ENCODE measurements around the gene PRDM16.

Gene PRDM16

DNA sequence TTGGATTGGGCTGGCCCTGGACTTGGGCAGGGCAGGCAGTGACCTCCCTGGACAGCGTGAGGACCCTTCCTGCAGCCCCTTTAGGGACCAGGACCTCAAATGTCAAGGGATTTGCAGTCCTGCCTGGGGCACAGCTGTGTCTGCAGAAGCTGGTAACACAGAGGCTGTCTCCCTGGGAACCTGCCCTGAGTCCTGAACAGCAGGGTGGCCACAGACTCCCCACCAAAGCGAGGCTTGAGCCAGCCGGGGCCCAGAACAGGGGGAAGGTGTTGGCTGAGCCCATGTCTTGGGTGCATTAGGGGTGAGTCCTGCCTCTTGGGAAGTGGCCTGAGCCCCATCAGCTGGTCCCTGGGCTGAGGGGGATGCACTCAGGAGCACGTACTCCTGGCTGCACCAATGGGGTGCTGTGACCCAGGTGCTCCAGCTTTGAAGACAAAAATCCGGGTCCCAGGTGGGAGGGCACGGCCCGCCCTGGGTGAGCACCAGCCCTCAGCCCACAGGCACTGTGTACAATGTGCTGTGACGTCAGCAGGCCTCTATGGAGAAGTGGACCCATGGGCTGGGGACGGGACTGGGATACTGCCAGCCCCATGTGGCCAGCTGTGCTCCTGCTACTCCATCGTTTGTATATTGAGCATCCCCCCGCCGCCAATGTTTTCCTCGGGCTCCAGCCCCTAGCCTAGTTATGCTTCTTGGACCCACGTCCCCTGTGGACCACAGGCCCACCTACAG lies 313.5 kb downstream of the PRDM16 start:
- Histone ChIP-seq H2BK5ac (ENCODE audit: low read length) (peak overlapping the region; percentile 24), H4K8ac (ENCODE audit: low read depth, low read length) (peak overlapping the region; percentile 43), H3K9me3 (replicated peaks in 1 of 2; ENCODE audit: control insufficient read depth in 2 of 2, insufficient read depth in 1 of 2, low read depth in 1 of 2, low read length in 2 of 2) (no peaks in the 10 kb centered on the region), H3K79me1 (ENCODE audit: low read depth, low read length) (peaks cover 2% of the 10 kb centered on the region), H3K4me2 (ENCODE audit: insufficient read depth, low read length, poor library complexity, severe bottlenecking) (no peak overlapping the region), H3K14ac (ENCODE audit: low read length) (no peak overlapping the region), H3K36me3 (replicated peaks in 1 of 2; ENCODE audit: control insufficient read depth in 2 of 2, insufficient read depth in 2 of 2, low read length in 2 of 2) (no peaks in the 10 kb centered on the region), H3K4ac (ENCODE audit: low read length) (no peak overlapping the region), H3K9ac (ENCODE audit: low read depth, low read length, poor library complexity) (peak overlapping the region; percentile 44), H2AK5ac (ENCODE audit: low read depth, low read length) (peak overlapping the region; percentile 92), H3K4me1 (ENCODE audit: control insufficient read depth in 2 of 2, insufficient read depth in 1 of 2, low read depth in 1 of 2, low read length in 2 of 2) (peaks cover 0 to 5% of the 10 kb centered on the region in 2 donors), H3K27ac (replicated peaks; ENCODE audit: low read length) (no peak overlapping the region), H2BK120ac (ENCODE audit: low read depth, low read length) (no peak overlapping the region), H3K4me3 (ENCODE audit: low read length in 2 of 2) (no peak overlapping the region), H2BK12ac (ENCODE audit: low read length) (no peak overlapping the region), H2AFZ (ENCODE audit: low read length) (no peak overlapping the region), H3K27me3 (ENCODE audit: control insufficient read depth in 3 of 3, insufficient read depth in 3 of 3, low read depth in 1 of 3, low read length in 3 of 3) (peaks cover 0 to 20% (median 6%) of the 10 kb centered on the region in 3 experiments), H4K91ac (ENCODE audit: low read depth, low read length, poor library complexity) (no peak overlapping the region), H3K18ac (ENCODE audit: low read length) (peak overlapping the region; percentile 64), H2BK15ac (ENCODE audit: low read length) (no peak overlapping the region), H3K23ac (ENCODE audit: low read depth, low read length, poor library complexity) (peak overlapping the region; percentile 91)
- DNase-seq (ENCODE audit: low spot score), result no peak
- WGBS, 2 donors (ENCODE audit: extremely low coverage in 2 of 2, insufficient read length in 2 of 2, insufficient replicate concordance in 1 of 2), result no CpG with 5 or more reads among the region's 14 CpGs

DNA sequence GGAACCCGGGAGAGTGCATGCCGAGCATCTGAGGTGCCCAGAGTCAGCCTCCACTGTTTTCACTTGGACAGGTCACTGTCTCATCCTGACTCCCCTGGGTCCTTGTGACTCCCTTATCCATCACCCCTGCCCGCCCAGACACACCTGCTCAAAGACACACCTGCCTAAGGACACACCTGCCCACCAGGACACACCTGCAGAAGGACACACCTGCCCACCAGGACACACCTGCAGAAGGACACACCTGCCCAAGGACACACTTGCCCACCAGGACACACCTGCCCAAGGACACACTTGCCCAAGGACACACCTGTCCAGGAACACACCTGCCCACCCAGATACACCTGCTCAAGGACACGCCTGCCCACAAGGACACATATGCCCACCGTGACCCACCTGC lies 314.7 kb downstream of the PRDM16 start:
- no peak for DNase-seq (ENCODE audit: low spot score)
- H3K27me3 ChIP-seq (ENCODE audit: control insufficient read depth in 3 of 3, insufficient read depth in 3 of 3, low read depth in 1 of 3, low read length in 3 of 3), result peaks cover 0 to 32% (median 9%) of the 10 kb centered on the region in 3 experiments
- H3K79me1 ChIP-seq (ENCODE audit: low read depth, low read length), result peaks cover 2% of the 10 kb centered on the region
- no peak overlapping the region for H3K4me3 ChIP-seq (ENCODE audit: low read length in 2 of 2)
- H3K9me3 ChIP-seq (replicated peaks in 1 of 2; ENCODE audit: control insufficient read depth in 2 of 2, insufficient read depth in 1 of 2, low read depth in 1 of 2, low read length in 2 of 2), result no peaks in the 10 kb centered on the region
- no peak overlapping the region for H2BK120ac ChIP-seq (ENCODE audit: low read depth, low read length)
- no peak overlapping the region for H2BK12ac ChIP-seq (ENCODE audit: low read length)
- H3K9ac ChIP-seq (ENCODE audit: low read depth, low read length, poor library complexity), result peak overlapping the region; percentile 9
- no peak overlapping the region for H4K91ac ChIP-seq (ENCODE audit: low read depth, low read length, poor library complexity)
- H3K27ac ChIP-seq (replicated peaks; ENCODE audit: low read length), result no peak overlapping the region
- no peak overlapping the region for H4K8ac ChIP-seq (ENCODE audit: low read depth, low read length)
- H3K36me3 ChIP-seq (replicated peaks in 1 of 2; ENCODE audit: control insufficient read depth in 2 of 2, insufficient read depth in 2 of 2, low read length in 2 of 2), result no peaks in the 10 kb centered on the region
- H2AK5ac ChIP-seq (ENCODE audit: low read depth, low read length), result peak overlapping the region; percentile 52
- no peak overlapping the region for H2BK5ac ChIP-seq (ENCODE audit: low read length)
- H3K4me2 ChIP-seq (ENCODE audit: insufficient read depth, low read length, poor library complexity, severe bottlenecking), result no peak overlapping the region
- no CpG with 5 or more reads among the region's 5 CpGs for WGBS, 2 donors (ENCODE audit: extremely low coverage in 2 of 2, insufficient read length in 2 of 2, insufficient replicate concordance in 1 of 2)
- peak overlapping the region; percentile 38 for H3K14ac ChIP-seq (ENCODE audit: low read length)
- H3K4me1 ChIP-seq (ENCODE audit: control insufficient read depth in 2 of 2, insufficient read depth in 1 of 2, low read depth in 1 of 2, low read length in 2 of 2), result peaks cover 0 to 5% of the 10 kb centered on the region in 2 donors
- no peak overlapping the region for H3K18ac ChIP-seq (ENCODE audit: low read length)
- H2BK15ac ChIP-seq (ENCODE audit: low read length), result no peak overlapping the region
- no peak overlapping the region for H2AFZ ChIP-seq (ENCODE audit: low read length)
- H3K4ac ChIP-seq (ENCODE audit: low read length), result no peak overlapping the region
- H3K23ac ChIP-seq (ENCODE audit: low read depth, low read length, poor library complexity), result peak overlapping the region; percentile 65

- H3K4ac ChIP-seq (ENCODE audit: low read length), result no peak overlapping the region
- H3K9me3 ChIP-seq (replicated peaks in 1 of 2; ENCODE audit: control insufficient read depth in 2 of 2, insufficient read depth in 1 of 2, low read depth in 1 of 2, low read length in 2 of 2), result no peaks in the 10 kb centered on the region
- no peak overlapping the region for H4K8ac ChIP-seq (ENCODE audit: low read depth, low read length)
- no peak overlapping the region for H2BK12ac ChIP-seq (ENCODE audit: low read length)
- H3K14ac ChIP-seq (ENCODE audit: low read length), result peak overlapping the region; percentile 90
- peaks cover 0 to 5% of the 10 kb centered on the region in 2 donors for H3K4me1 ChIP-seq (ENCODE audit: control insufficient read depth in 2 of 2, insufficient read depth in 1 of 2, low read depth in 1 of 2, low read length in 2 of 2)
- H2BK5ac ChIP-seq (ENCODE audit: low read length), result no peak overlapping the region
- H3K4me3 ChIP-seq (ENCODE audit: low read length in 2 of 2), result no peak overlapping the region
- H3K23ac ChIP-seq (ENCODE audit: low read depth, low read length, poor library complexity), result peak overlapping the region; percentile 65
- no peak overlapping the region for H2BK120ac ChIP-seq (ENCODE audit: low read depth, low read length)
- no peak overlapping the region for H3K9ac ChIP-seq (ENCODE audit: low read depth, low read length, poor library complexity)
- H3K18ac ChIP-seq (ENCODE audit: low read length), result no peak overlapping the region
- H2AFZ ChIP-seq (ENCODE audit: low read length), result no peak overlapping the region
- no peak for DNase-seq (ENCODE audit: low spot score)
- peaks cover 2% of the 10 kb centered on the region for H3K79me1 ChIP-seq (ENCODE audit: low read depth, low read length)
- H2AK5ac ChIP-seq (ENCODE audit: low read depth, low read length), result no peak overlapping the region
- H3K4me2 ChIP-seq (ENCODE audit: insufficient read depth, low read length, poor library complexity, severe bottlenecking), result no peak overlapping the region
- H3K27ac ChIP-seq (replicated peaks; ENCODE audit: low read length), result no peak overlapping the region
- no CpG with 5 or more reads among the region's 12 CpGs for WGBS, 2 donors (ENCODE audit: extremely low coverage in 2 of 2, insufficient read length in 2 of 2, insufficient replicate concordance in 1 of 2)
- H3K36me3 ChIP-seq (replicated peaks in 1 of 2; ENCODE audit: control insufficient read depth in 2 of 2, insufficient read depth in 2 of 2, low read length in 2 of 2), result no peaks in the 10 kb centered on the region
- no peak overlapping the region for H4K91ac ChIP-seq (ENCODE audit: low read depth, low read length, poor library complexity)
- H3K27me3 ChIP-seq (ENCODE audit: control insufficient read depth in 3 of 3, insufficient read depth in 3 of 3, low read depth in 1 of 3, low read length in 3 of 3), result peaks cover 0 to 39% (median 16%) of the 10 kb centered on the region in 3 experiments
- no peak overlapping the region for H2BK15ac ChIP-seq (ENCODE audit: low read length)
Observed at GRCh38 chr1:3384407-3384806, 315.4 kb downstream of the PRDM16 start.

- Histone ChIP-seq H3K4me1 (ENCODE audit: control insufficient read depth in 2 of 2, insufficient read depth in 1 of 2, low read depth in 1 of 2, low read length in 2 of 2) (peaks cover 0 to 1% of the 10 kb centered on the region in 2 donors), H3K18ac (ENCODE audit: low read length) (no peak overlapping the region), H3K4ac (ENCODE audit: low read length) (no peak overlapping the region), H3K9me3 (replicated peaks in 1 of 2; ENCODE audit: control insufficient read depth in 2 of 2, insufficient read depth in 1 of 2, low read depth in 1 of 2, low read length in 2 of 2) (no peaks in the 10 kb centered on the region), H2BK15ac (ENCODE audit: low read length) (no peak overlapping the region), H4K8ac (ENCODE audit: low read depth, low read length) (no peak overlapping the region), H3K9ac (ENCODE audit: low read depth, low read length, poor library complexity) (no peak overlapping the region), H3K14ac (ENCODE audit: low read length) (no peak overlapping the region), H3K23ac (ENCODE audit: low read depth, low read length, poor library complexity) (no peak overlapping the region), H3K4me3 (ENCODE audit: low read length in 2 of 2) (no peak overlapping the region), H2BK12ac (ENCODE audit: low read length) (no peak overlapping the region), H2AK5ac (ENCODE audit: low read depth, low read length) (no peak overlapping the region), H3K79me1 (ENCODE audit: low read depth, low read length) (no peaks in the 10 kb centered on the region), H3K36me3 (replicated peaks in 1 of 2; ENCODE audit: control insufficient read depth in 2 of 2, insufficient read depth in 2 of 2, low read length in 2 of 2) (no peaks in the 10 kb centered on the region), H2BK5ac (ENCODE audit: low read length) (no peak overlapping the region), H3K4me2 (ENCODE audit: insufficient read depth, low read length, poor library complexity, severe bottlenecking) (no peak overlapping the region), H3K27ac (replicated peaks; ENCODE audit: low read length) (no peak overlapping the region), H4K91ac (ENCODE audit: low read depth, low read length, poor library complexity) (no peak overlapping the region), H2AFZ (ENCODE audit: low read length) (no peak overlapping the region), H3K27me3 (ENCODE audit: control insufficient read depth in 3 of 3, insufficient read depth in 3 of 3, low read depth in 1 of 3, low read length in 3 of 3) (peaks cover 0 to 56% (median 35%) of the 10 kb centered on the region in 3 experiments), H2BK120ac (ENCODE audit: low read depth, low read length) (no peak overlapping the region)
- no CpG with 5 or more reads among the region's 23 CpGs for WGBS, 2 donors (ENCODE audit: extremely low coverage in 2 of 2, insufficient read length in 2 of 2, insufficient replicate concordance in 1 of 2)
- no peak for DNase-seq (ENCODE audit: low spot score)
Observed at GRCh38 chr1:3386205-3387002, 317.4 kb downstream of the PRDM16 start.

Measured in neuronal stem cell (in vitro differentiated cells).